HCT116 (cell line): Measurements from ENCODE around the gene CAMK2G. TPM values are rescaled to one million over a fixed set of nuclear protein-coding genes. Genes with fewer than 3 reads are reported as not detected.
A peak's percentile ranks its signal among the peaks of the same experiment; 100 is the strongest.

Source experiments
- ATAC-seq: fragments of 200-7000 bp; cut with Tn5 transposase; 2 replicates; pipeline ENCODE4 v1.9.1; 2020; ENCODE audit warnings: mild to moderate bottlenecking, moderate library complexity
- BruUV-seq: library from RNA; stranded (reverse); fragments of 400-500 nt; replicated peaks from 2 replicates; lab custom pipeline; 2021; lab: Mats Ljungman, UMichigan
- CTCF ChIA-PET: fragments of 300-600 bp; sonication (Branson Sonifier 250); formaldehyde crosslinking; loops from one replicate; lab custom pipeline; 2021; ENCODE audit warnings: antibody characterized with exemption; lab: Charles Lee
- POLR2A ChIA-PET: fragments of 300-600, 350-600 bp; sonication (Branson Sonifier 250); formaldehyde crosslinking; loops from one replicate; lab custom pipeline; 2021; ENCODE audit warnings: antibody characterized with exemption; lab: Charles Lee
- RAD21 ChIA-PET, 2 experiments: fragments of 300-600 bp; sonication (Branson Sonifier 250); formaldehyde crosslinking; loops; one replicate each; lab custom pipeline; 2023; ENCODE audit warnings: low total read pairs in 2 of 2; ENCODE audit not compliant: uncharacterized antibody in 2 of 2, unreplicated experiment in 2 of 2, low non-redundant PET in 1 of 2; lab: Charles Lee
- DNase-seq: peaks from one replicate; pipeline ENCODE4 v3.0.0-alpha.2; 2010; ENCODE audit warnings: low read depth, low spot score
- H2AFZ ChIP-seq: fragments of 200-600 bp; shearing (Covaris generic), sonication (generic); 2 replicates; pipeline ENCODE4 v1.6.1; 2017; ENCODE audit warnings: low read depth, mixed run types, mixed read lengths, antibody characterized with exemption, low read length; ENCODE audit not compliant: poor library complexity, severe bottlenecking
- H3K27ac ChIP-seq: 2 replicates; pipeline ENCODE4 v1.5.1; 2012; ENCODE audit warnings: low read depth, low read length
- H3K27me3 ChIP-seq: fragments of 200-600 bp; sonication (generic); 2 replicates; pipeline ENCODE4 v1.6.1; 2016; ENCODE audit warnings: mixed run types, low read length, mixed read lengths; ENCODE audit not compliant: insufficient read depth
- H3K36me3 ChIP-seq, 2 experiments: fragments of 200-500 bp in 1 of 2; fragments of 200-600 bp in 1 of 2; sonication (Bioruptor generic) in 1 of 2; sonication (generic) in 1 of 2; 2 replicates each; pipeline versions ENCODE4 v1.5.1 to v1.6.1; 2014 to 2016; ENCODE audit warnings: low read length in 2 of 2, inconsistent platforms in 1 of 2, mixed read lengths in 1 of 2, mixed run types in 1 of 2; ENCODE audit not compliant: insufficient read depth in 2 of 2, control insufficient read depth in 1 of 2
- H3K4me1 ChIP-seq, 2 experiments: fragments of 200-600 bp in 1 of 2; sonication (generic) in 1 of 2; 2 replicates each; pipeline versions ENCODE4 v1.5.1 to v1.6.1; 2012 to 2017; ENCODE audit warnings: low read length in 2 of 2, inconsistent platforms in 1 of 2, mild to moderate bottlenecking in 1 of 2, mixed read lengths in 1 of 2, mixed run types in 1 of 2, moderate library complexity in 1 of 2; ENCODE audit not compliant: insufficient read depth in 2 of 2, control insufficient read depth in 1 of 2
- H3K4me2 ChIP-seq: fragments of 200-600 bp; sonication (generic); 2 replicates; pipeline ENCODE4 v1.6.1; 2017; ENCODE audit warnings: mixed run types, low read length, mixed read lengths
- H3K4me3 ChIP-seq, 2 experiments: fragments of 200-600 bp in 1 of 2; sonication (generic) in 1 of 2; replicated peaks in 1 of 2; 2 replicates each; pipeline ENCODE4 v1.5.1; 2011 to 2016; ENCODE audit warnings: low read length in 2 of 2, control low read depth in 1 of 2, low read depth in 1 of 2, mild to moderate bottlenecking in 1 of 2, mixed read lengths in 1 of 2, mixed run types in 1 of 2
- H3K79me2 ChIP-seq: fragments of 200-600 bp; sonication (generic); 2 replicates; pipeline ENCODE4 v1.6.1; 2017; ENCODE audit warnings: mild to moderate bottlenecking, mixed run types, low read length, moderate library complexity, mixed read lengths; ENCODE audit not compliant: insufficient read depth
- H3K9ac ChIP-seq: fragments of 200-600 bp; sonication (generic); 2 replicates; pipeline ENCODE4 v1.6.1; 2016; ENCODE audit warnings: low read length, mixed read lengths
- H3K9me2 ChIP-seq: fragments of 200-600 bp; sonication (generic), shearing (Covaris generic); 2 replicates; pipeline ENCODE4 v1.6.1; 2017; ENCODE audit warnings: mixed run types, mild to moderate bottlenecking, moderate library complexity; ENCODE audit not compliant: insufficient read depth
- H3K9me3 ChIP-seq, 2 experiments: fragments of 200-500 bp in 1 of 2; fragments of 200-600 bp in 1 of 2; sonication (Bioruptor generic) in 1 of 2; sonication (generic) in 1 of 2; 2 replicates each; pipeline ENCODE4 v1.6.1; 2014 to 2017; ENCODE audit warnings: low read length in 2 of 2, mixed read lengths in 2 of 2, inconsistent platforms in 1 of 2, low read depth in 1 of 2, mild to moderate bottlenecking in 1 of 2, mixed run types in 1 of 2, moderate library complexity in 1 of 2; ENCODE audit not compliant: control insufficient read depth in 1 of 2, insufficient read depth in 1 of 2
- H4K20me1 ChIP-seq: fragments of 200-600 bp; sonication (generic), shearing (Covaris generic); 2 replicates; pipeline ENCODE4 v1.6.1; 2017; ENCODE audit warnings: mixed run types, mild to moderate bottlenecking, moderate library complexity; ENCODE audit not compliant: insufficient read depth
- EZH2phosphoT487 ChIP-seq: fragments of 200-600 bp; IDR thresholded peaks from 2 replicates; pipeline ENCODE4 v1.6.1; 2018; ENCODE audit warnings: antibody characterized with exemption, borderline replicate concordance
- JUND ChIP-seq: IDR thresholded peaks from 2 replicates; pipeline ENCODE4 v1.6.1; 2012
- MAX ChIP-seq: IDR thresholded peaks from 2 replicates; pipeline ENCODE4 v1.6.1; 2012
- POLR2AphosphoS5 ChIP-seq: IDR thresholded peaks from 2 replicates; pipeline ENCODE4 v1.6.1; 2011; ENCODE audit warnings: mild to moderate bottlenecking, low read depth, low read length, moderate library complexity
- RAD21 ChIP-seq: IDR thresholded peaks from 2 replicates; pipeline ENCODE4 v1.6.1; 2012; ENCODE audit warnings: low read depth, mild to moderate bottlenecking
- SP1 ChIP-seq: IDR thresholded peaks from 2 replicates; pipeline ENCODE4 v1.6.1; 2012; ENCODE audit warnings: low read depth
- ZNF274 ChIP-seq: fragments of 200-500 bp; sonication (Bioruptor generic); IDR thresholded peaks from 2 replicates; pipeline ENCODE4 v1.6.1; 2014; ENCODE audit warnings: mild to moderate bottlenecking, low read depth, low read length, inconsistent platforms
- intact Hi-C: fragments of 100-400 bp; cut with micrococcal nuclease; formaldehyde crosslinking; loops from 2 replicates; pipeline ENCODE4 v1.10.0; 2022
- total RNA-seq: library from RNA; stranded (reverse); gene quantifications from one replicate; pipeline ENCODE4 v1.2.1, GENCODE V29; 2021; ENCODE audit not compliant: unreplicated experiment
- TF ChIP-seq, protein P1 (sequence below), 3 experiments: fragments of 200-600 bp in 1 of 3; sonication (generic) in 1 of 3; IDR thresholded peaks in 2 of 3; conservative IDR thresholded peaks in 1 of 3; 2 replicates each; pipeline ENCODE4 v1.5.1; 2012 to 2017; ENCODE audit warnings: low read depth in 2 of 3, low read length in 2 of 3, antibody characterized with exemption in 1 of 3, borderline replicate concordance in 1 of 3, control low read depth in 1 of 3, mild to moderate bottlenecking in 1 of 3, mixed read lengths in 1 of 3, mixed run types in 1 of 3, moderate library complexity in 1 of 3; ENCODE audit not compliant: insufficient read depth in 1 of 3
- TF ChIP-seq, protein P2 (sequence below): IDR thresholded peaks from 2 replicates; pipeline ENCODE4 v1.6.1; 2011; ENCODE audit warnings: mild to moderate bottlenecking, low read length, moderate library complexity; ENCODE audit not compliant: insufficient replicate concordance; ENCODE audit errors: extremely low read depth

CAMK2G gene
- total RNA-seq, 1 experiment from 2014 or later, result 28.3 TPM

DNA sequence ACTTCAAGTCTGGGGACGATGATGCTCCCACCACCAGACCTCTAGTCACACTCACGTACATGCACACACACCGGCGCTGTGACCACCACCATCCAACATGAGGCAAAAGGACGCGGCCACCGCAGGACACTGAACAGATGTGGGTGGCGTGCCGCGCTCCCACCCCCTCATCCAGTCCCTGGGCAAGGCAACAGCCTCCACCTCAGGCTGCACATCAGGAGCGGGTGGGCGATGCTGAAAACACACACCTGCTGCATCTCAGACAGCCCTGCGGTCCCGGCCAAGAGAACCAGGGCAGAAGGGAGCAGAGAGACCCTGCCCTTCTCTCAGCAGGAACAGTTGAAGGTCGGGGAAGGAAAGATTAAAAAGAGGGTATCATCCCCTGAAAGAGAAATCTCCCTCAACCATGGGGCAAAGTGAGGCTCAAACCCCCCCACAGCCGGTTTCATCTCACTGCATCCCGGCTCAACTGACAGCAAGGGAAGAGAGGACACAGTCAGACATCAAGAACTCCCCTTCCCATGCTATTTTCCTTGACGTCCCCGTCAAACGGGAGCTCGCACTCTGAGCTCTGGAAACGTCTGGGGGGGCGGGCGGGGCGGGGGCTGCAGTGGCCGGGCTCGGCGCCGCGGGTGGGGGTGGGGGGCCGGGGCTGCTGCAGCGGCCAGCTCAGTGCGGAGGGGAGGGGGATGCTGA, 1.1 kb downstream of the CAMK2G start:
- intact Hi-C loops, result no loop called here
- CTCF ChIA-PET, result no interaction called here
- no TSS peak for BruUV-seq

More for the DNA sequence above, 1.1 kb downstream of the CAMK2G start:
- DNase-seq, result no peak
- Histone ChIP-seq H3K9me3 (no peaks in the 10 kb centered on the region), H3K9ac (peak overlapping the region; percentile 38; the same call in 1 of the 2 replicates), H3K9me2 (no peaks in the 10 kb centered on the region), H3K4me3 (peak overlapping the region; percentile 58 to 64), H3K27me3 (no peaks in the 10 kb centered on the region), H3K4me1 (peaks cover 28 to 43% of the 10 kb centered on the region in 2 experiments), H2AFZ (no peak overlapping the region), H3K36me3 (peaks cover 7 to 17% of the 10 kb centered on the region in 2 experiments; a peak in 3 of 4 replicates), H4K20me1 (no peaks in the 10 kb centered on the region), H3K79me2 (peaks cover 47% of the 10 kb centered on the region)
- POLR2A ChIA-PET, result no interaction called here
- no peak for ATAC-seq
- RAD21 ChIA-PET, result no interaction called here
- TF ChIP-seq EZH2phosphoT487 (no peak), MAX (no peak), JUND (no peak), ZNF274 (no peak), POLR2AphosphoS5 (no peak), SP1 (no peak), RAD21 (no peak)
- TF ChIP-seq, protein P1, sequence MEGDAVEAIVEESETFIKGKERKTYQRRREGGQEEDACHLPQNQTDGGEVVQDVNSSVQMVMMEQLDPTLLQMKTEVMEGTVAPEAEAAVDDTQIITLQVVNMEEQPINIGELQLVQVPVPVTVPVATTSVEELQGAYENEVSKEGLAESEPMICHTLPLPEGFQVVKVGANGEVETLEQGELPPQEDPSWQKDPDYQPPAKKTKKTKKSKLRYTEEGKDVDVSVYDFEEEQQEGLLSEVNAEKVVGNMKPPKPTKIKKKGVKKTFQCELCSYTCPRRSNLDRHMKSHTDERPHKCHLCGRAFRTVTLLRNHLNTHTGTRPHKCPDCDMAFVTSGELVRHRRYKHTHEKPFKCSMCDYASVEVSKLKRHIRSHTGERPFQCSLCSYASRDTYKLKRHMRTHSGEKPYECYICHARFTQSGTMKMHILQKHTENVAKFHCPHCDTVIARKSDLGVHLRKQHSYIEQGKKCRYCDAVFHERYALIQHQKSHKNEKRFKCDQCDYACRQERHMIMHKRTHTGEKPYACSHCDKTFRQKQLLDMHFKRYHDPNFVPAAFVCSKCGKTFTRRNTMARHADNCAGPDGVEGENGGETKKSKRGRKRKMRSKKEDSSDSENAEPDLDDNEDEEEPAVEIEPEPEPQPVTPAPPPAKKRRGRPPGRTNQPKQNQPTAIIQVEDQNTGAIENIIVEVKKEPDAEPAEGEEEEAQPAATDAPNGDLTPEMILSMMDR (IDR thresholded peaks at IDR 0.05 in 2 of 3, conservative IDR thresholded peaks at IDR 0.05 in 1 of 3; ENCODE audit: borderline replicate concordance in 1 of 3, insufficient read depth in 1 of 3, low read depth in 2 of 3, low read length in 2 of 3), result no peak
- TF ChIP-seq, protein P2, sequence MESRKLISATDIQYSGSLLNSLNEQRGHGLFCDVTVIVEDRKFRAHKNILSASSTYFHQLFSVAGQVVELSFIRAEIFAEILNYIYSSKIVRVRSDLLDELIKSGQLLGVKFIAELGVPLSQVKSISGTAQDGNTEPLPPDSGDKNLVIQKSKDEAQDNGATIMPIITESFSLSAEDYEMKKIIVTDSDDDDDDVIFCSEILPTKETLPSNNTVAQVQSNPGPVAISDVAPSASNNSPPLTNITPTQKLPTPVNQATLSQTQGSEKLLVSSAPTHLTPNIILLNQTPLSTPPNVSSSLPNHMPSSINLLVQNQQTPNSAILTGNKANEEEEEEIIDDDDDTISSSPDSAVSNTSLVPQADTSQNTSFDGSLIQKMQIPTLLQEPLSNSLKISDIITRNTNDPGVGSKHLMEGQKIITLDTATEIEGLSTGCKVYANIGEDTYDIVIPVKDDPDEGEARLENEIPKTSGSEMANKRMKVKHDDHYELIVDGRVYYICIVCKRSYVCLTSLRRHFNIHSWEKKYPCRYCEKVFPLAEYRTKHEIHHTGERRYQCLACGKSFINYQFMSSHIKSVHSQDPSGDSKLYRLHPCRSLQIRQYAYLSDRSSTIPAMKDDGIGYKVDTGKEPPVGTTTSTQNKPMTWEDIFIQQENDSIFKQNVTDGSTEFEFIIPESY, result no peak
- TF ChIP-seq, all 23 proteins: peak for 0
- Histone ChIP-seq H3K4me2 (peak overlapping the region; percentile 77), H3K27ac (no peak overlapping the region)
